Dermis blood vessel endothelial cell (primary cell): ENCODE data around the gene GBX2. TPM values are rescaled to one million over a fixed set of nuclear protein-coding genes. Genes with fewer than 3 reads are reported as not detected.

Experiments used
- total RNA-seq: library from RNA; depleted of rRNA; stranded (reverse); fragments of >200 nt; gene quantifications from 2 replicates; pipeline ENCODE4 v1.2.3, GENCODE V29; 2014

Gene GBX2
- total RNA-seq, 1 donor from 2014 or later: 0.34 TPM

Other genes starting within 250 kb of the GBX2 start
- under 0.01 TPM in 1 of 2 replicates, not detected in the other for gene ASB18, start 96.0 kb upstream of the GBX2 start, total RNA-seq